GM20000 (cell line): ENCODE measurements around the gene SNX24.

ENCODE experiments used
- DNase-seq: peaks from one replicate; pipeline ENCODE4 v3.0.0; 2012; ENCODE audit warnings: low spot score
- TF ChIP-seq, protein P1 (sequence below): IDR thresholded peaks from 2 replicates; pipeline ENCODE4 v1.5.1; 2012; ENCODE audit warnings: mild to moderate bottlenecking, control low read depth; ENCODE audit errors: extremely low read depth, missing control alignments

The SNX24 gene

DNA sequence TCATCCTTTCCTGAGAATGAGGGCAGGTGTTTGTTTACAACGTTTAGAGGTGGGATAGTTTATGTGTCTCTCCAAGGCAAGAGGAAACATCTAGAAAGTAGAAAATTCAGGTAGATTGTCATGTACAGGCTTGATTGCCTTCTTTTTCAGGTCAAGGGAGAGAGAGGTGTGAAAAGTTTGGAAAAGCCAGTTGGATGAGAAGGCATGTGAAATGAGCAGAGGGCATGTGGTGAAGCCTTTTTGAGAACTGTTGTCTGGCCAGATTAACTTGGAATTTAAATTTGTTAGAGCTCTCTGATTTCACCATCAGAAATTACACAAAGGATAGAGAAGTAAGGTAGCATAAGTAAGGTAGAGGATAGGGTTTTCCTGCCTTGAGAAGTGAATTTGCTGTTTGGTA lies 74.6 kb downstream of the SNX24 start:
- no peak for DNase-seq
- TF ChIP-seq, protein P1, sequence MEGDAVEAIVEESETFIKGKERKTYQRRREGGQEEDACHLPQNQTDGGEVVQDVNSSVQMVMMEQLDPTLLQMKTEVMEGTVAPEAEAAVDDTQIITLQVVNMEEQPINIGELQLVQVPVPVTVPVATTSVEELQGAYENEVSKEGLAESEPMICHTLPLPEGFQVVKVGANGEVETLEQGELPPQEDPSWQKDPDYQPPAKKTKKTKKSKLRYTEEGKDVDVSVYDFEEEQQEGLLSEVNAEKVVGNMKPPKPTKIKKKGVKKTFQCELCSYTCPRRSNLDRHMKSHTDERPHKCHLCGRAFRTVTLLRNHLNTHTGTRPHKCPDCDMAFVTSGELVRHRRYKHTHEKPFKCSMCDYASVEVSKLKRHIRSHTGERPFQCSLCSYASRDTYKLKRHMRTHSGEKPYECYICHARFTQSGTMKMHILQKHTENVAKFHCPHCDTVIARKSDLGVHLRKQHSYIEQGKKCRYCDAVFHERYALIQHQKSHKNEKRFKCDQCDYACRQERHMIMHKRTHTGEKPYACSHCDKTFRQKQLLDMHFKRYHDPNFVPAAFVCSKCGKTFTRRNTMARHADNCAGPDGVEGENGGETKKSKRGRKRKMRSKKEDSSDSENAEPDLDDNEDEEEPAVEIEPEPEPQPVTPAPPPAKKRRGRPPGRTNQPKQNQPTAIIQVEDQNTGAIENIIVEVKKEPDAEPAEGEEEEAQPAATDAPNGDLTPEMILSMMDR: no peak

DNA sequence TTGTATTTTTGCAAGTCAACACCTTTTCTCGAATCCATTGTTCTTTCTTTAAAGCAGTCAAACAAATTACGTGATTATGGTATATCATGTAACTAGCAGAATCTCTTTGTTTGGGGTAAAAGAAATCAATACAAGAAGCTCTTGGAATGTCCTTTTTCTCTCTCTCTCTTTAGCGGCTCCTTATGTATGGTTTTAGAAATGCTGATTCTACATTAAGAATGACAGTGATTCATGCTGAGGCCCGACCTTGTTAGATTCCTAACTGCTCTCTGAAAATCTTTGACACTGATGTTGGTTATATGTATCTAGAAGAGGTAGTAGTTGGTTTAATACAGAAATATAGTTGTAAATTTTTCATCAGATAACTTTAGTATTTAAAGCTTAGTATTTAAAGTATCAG lies 76.4 kb downstream of the SNX24 start:
- no peak for DNase-seq
- TF ChIP-seq, protein P1: no peak

DNA sequence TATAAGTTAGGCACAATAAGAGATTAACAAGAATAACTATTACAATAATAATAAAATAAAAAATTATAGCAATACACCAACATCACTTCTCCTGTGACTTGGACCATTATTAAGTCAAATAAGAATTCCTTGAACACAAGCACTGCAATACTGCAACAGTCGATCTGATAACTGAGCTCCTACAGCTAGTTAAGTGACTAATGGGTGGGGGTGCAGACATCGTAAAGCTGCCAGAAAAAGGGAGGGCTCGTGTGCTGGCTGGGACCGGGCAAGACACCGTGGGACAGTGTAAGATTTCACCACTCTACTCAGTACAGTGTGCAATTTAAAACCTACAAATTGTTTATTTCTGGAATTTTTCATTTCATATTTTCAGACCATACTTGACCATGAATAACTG lies 78.8 kb downstream of the SNX24 start:
- no peak for DNase-seq
- TF ChIP-seq, protein P1: no peak

DNA sequence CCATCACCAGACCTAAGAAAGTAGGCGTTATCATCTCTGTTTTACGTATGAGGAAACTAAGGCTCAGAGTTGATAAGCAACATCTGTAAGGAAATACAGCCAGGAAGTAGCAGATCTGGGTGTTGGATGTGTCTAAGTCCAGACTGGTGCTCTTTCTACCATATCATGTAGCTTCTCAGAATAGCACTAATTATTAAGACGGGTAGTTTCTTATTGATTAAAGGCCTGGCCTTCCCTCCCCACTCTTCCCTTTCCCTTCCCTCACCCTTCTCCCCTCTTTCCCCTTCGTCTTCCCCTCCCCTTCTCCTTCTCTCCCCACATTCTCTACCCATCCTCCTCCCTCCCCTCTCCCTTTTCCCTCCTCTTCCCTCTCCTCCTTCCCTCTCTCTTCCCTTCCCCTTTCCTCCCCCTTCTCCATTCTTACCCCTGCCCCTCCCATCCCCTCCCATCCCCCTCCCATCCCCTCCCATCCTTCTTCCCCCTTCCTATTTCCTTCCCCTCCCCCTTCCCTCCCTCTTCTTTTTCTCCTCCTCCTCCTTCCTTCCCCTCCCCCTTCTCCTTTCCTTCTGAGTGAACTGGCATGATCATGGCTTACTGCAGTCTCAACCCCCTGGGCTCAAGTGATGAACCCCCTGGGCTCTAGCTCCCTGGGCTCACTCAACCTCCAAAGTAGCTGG lies 79.4 kb downstream of the SNX24 start:
- DNase-seq: no peak
- TF ChIP-seq, protein P1: no peak

DNA sequence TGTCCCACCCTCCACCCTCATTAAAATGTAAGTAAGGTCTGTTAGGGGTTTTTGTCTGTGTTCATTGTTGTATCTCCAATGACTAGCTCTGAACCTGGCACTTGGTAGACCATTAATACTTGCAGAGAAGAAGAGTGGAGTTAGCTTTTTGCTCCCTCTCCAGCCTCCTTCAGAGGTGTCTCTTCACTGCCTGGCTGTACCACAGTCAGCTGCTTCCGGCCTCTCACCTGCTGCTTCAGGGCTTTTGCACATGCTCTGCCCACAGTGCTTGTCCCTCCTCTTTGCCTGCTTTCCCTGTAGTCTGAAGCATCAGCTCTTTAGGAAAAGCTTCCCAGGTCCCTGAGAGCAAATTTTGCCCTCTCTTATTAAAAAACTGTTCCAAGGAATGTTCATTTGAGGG lies 83.6 kb downstream of the SNX24 start:
- DNase-seq: no peak
- TF ChIP-seq, protein P1: no peak

DNA sequence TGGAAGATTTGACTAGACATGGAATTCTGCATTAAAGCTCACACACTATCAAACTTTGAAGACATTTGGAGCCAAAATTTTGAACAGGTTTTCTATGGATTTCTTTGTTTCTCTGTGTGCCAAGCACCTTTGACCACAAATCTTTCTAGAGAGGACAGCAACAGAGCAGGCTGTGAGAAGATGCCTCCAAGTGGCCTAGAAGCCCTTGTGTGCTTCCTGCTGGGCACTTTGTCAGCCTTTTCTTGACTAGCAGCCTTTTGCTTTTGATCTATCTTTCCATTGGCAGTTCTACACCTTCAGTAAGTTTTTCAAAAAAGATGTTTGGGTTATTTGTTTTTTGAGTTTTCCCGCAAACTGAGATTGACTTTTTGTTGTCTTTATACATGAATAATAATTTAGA lies 84.6 kb downstream of the SNX24 start:
- no peak for DNase-seq

DNA sequence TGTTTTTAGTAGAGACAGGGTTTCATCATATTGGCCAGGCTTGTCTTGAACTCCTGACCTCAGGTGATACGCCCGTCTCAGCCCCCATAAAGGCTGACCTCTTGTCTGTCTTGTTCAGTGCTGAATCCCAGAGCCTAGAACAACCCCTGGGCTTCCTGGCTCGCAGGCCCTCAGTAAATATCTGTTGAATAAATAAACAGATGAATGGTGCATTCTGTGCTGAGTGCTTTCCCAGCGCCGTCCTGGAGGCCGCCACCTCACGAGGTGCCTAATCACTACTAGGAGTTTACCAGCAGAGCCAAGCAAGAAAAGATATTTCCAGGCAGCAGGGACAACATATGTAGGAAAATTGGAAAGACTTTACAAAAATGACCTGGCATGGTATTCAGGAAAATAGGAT lies 88.5 kb downstream of the SNX24 start:
- TF ChIP-seq, protein P1: no peak
- no peak for DNase-seq

More for the DNA sequence above, 84.6 kb downstream of the SNX24 start:
- TF ChIP-seq, protein P1: no peak
